Measurements from ENCODE around the gene USO1.
"Not testable (repeated sequence)": the region's sequence is repeated elsewhere in the genome, so short reads cannot be mapped to it uniquely, and the experiment has no call there.

The USO1 gene

GRCh38 chr4:75724066-75724866 lies at the start of gene USO1:
Gene USO1, plus strand, starts transcription at chr4:75724577. Its CDS starts 243 bp downstream, at chr4:75724820.
- DNase-seq, result peak; percentile 99

DNA sequence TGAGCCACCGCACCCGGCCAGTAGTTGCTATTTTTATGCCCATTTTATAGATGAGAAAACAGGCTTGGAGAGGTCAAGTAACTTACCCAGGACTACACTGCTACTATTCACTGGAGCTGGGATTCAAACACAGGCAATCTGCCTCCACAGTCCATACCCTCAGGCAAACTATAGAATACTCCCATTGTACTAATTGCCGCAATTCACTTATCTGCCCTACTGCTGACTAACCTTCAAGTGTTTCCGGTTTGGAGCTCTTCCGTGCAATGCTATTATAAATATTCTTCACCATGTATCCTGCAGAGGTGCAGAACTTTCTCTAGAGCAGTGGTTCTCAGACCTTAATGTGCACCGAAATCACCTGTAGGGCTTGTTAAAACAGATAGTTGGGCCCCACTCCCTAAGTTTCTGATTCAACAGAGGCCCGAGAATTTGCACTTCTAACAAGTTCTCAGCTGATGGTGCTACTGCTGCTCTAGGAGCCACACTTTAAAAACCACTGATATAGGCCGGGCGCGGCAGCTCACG lies 49.3 kb upstream of the USO1 start:
- DNase-seq, result no peak

DNA sequence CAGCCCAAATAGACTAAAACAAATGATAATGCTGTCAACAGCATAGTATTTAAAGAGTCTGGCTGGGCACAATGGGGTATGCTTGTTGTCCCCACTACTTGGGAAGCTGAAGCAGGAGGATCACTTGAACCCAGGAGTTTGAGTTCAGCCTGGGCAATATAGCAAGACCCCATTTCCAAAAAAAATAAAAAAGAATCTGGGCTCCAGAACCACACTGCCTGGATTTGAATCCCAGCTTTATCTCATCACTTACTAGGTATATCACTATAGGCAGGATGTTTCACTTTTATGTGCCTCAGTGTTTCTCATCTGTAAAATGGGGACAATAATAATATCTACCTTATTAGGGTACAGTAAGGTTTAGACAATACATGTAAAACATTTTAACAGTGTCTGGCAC lies 45.9 kb upstream of the USO1 start:
- no peak for DNase-seq

DNA sequence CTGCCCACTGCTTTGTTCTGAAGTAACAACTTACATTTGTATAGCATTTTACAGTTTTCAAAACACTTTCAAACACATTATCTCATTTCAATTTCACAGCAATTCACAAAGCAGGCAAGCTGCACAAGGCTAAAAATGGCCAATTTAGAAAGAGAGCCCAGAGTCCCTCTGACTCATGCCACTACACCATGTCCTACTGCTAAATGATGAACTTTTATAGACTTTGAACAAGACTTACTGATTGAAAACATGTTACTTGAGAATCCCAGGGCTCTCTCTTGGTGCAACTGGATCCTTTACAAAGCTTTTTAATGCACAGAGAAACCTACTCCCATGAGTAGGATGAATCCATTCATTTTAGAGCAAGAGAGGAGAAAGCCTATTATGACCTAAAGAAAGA lies 45.4 kb upstream of the USO1 start:
- no peak for DNase-seq

DNA sequence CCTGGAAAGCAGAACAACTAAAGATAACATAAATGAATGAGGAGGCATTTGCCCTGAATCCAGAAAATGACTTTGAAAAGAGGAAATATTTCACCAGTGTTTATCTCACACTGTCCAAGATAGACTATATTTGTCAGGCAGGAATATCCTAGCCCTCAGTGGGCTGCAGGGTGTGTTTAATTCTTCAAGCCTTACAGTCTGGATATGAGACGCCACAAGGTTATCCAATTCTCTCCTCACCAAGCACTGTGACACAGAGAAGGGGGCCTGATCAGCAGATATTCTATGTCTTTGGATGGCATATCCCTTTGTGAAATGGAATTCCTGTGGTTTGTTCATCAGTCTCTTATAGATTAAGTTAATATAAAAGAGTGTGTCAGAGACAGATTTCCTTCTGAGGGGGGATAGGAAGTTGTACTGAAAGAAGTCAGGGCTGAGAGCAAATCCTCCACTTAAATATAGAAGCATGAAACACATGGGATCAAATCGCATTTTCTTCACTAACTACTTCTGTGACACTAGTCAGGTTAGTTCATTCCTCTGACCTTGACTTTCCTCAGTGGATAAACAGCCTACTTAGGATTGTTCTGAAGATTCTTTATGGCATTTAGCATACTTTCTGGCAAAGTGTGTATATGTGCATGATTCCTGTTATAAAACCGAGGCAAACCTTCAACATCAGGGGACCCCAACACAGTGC lies 44.4 kb upstream of the USO1 start:
- no peak for DNase-seq

DNA sequence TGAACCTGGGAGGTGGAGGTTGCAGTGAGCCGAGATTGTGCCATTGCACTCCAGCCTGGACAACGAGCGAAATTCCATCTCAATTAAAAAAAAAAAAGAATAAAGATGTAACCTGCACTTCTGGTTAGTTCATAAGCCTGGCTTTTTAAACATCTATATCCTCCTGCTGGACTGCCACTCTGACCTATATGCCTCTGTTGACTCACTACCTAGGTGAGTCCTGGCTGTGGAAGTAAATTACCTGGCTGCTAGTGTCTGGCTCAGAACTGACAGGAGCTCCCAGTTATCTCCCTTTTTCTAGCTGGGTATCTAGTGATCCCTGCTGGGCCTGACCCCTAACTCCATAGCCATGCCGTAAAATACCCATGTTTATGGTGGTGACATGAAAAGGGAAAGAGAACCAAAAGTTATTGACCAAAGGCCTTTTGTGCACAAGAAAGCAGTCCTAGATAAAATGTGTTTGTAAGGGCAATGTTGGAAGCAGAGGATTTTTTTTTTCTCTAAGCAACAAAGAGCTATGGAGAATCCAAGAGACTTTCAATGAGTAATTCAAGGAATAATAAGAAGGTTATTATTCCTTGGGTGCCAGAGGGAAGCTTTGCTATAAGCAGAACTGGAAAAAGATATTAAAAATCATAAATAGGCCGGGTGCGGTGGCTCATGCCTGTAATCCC lies 40.8 kb upstream of the USO1 start:
- no peak for DNase-seq

DNA sequence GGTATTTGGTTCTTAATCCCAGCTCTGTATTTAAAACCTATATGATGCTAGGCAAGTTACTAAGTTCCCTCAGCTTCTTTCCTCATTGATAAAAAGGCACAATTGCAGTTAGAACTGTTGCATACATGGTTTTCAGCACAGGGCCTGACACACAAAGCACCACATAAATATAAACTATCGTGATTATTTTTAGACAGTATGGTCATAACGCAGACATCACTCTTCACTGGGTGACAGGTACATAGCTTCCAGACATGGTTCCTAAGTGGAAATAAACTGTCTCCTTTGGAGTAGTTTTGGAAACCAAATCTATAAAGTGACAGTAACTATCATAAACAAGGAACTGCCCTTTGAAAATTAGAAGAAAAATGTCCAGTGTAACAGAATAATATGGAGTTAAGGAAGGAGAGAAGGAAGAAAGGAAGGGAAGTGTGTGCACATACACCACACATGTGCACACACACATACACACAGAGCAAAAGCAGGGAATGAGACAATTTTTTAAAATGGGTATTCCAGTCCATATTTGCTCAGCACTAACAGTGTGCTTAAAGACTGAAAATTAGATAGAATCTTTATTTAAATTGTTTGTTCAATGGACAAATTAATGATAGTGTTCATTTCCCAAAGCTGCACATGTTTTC lies 38.7 kb upstream of the USO1 start:
- no peak for DNase-seq

- DNase-seq, result no peak
Observed at GRCh38 chr4:75686346-75686745, 38.0 kb upstream of the USO1 start.

GRCh38 chr4:75687125-75687524 lies 37.3 kb upstream of the USO1 start:
- DNase-seq, result not testable (repeated sequence)

GRCh38 chr4:75692066-75692465 lies 32.3 kb upstream of the USO1 start:
- DNase-seq, result not testable (repeated sequence)

DNA sequence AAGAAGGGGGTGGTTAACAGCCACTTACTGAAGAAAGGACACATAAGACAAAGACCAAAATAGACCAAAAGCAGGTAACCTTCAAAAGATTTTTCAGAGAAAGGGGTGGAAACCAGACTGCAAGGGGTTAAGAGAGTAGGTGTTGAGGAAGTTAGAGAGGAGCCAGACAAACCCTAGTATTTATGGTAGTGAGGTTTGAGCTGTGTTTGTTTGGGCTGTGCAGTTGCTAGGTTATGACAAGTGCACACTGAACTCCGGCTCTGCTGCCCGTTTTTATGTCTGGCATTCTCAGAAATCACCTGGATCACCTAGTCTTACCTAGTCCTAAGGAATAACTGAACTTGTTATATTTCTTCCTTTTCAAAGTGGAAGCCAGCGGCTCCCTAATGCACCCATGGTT lies 28.3 kb upstream of the USO1 start:
- peak; percentile 34 for DNase-seq

DNA sequence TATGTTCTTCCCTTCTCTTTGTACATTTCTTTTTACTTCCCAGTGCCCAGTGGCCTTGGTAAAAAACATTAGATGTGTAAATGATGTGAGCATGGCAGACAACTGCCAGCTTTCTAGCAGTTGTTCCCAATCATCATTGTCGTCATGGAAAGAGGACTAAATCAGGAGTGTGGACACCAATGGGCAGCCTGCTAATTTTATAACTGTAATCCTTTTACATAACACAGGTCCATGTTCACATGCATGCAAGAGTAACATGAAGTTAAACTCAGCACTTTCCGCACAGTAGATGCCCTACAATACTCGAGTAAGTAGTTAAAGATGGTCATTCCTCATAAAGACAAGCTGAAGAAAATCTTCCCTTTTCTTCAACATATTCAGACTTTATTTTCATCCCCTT lies 27.8 kb upstream of the USO1 start:
- DNase-seq, result no peak

GRCh38 chr4:75698162-75698962 lies 26.0 kb upstream of the USO1 start:
- no peak for DNase-seq

GRCh38 chr4:75698963-75699228 lies 25.5 kb upstream of the USO1 start:
- DNase-seq, result no peak

DNA sequence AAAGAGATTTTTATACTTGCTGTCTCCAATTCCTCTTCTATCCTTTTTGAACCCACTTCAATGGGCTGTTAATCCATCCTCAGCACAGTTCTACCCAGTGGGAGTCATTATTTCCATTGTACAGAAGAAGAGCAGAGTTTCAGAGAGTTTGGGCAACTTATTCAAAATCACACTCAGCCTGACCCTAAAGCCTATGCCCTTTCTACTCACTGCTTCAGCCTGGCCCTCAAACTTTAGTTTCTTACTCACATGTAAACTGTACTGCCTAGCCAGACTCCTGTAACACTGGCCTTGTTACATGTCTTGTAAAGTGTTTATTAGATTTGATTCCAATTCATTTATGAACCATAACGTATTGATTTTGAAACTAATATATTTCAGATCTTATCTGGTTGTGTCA lies 25.1 kb upstream of the USO1 start:
- no peak for DNase-seq

DNA sequence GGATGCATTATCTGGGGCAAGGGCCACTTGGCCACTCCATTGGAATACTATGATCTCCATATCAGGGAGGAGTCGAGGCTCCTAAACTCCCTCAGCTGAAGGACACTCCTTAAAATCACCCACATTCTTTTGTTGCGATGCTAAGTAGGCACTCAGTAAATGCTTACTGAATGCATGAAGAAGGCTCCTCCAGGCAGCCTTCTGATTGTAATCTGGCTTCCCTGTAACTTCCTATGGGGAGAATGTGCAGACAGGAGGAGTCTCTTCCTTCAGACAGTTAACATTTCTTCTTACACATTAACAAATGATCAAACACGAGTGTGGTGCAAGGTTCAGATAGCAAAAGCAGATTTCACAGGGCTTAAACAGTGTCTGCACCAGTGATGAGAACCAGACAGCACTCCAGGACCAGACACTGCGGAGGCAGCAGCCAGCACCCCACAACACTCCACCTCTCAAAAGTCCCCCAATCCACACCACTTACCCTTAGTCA lies 21.4 kb upstream of the USO1 start:
- no peak for DNase-seq

- DNase-seq, result no peak
Observed at GRCh38 chr4:75705198-75705977, 19.0 kb upstream of the USO1 start.

- peak; percentile 35 for DNase-seq
Observed at GRCh38 chr4:75708218-75708691, 16.1 kb upstream of the USO1 start.

- DNase-seq, result no peak
Observed at GRCh38 chr4:75710246-75710645, 14.1 kb upstream of the USO1 start.

DNA sequence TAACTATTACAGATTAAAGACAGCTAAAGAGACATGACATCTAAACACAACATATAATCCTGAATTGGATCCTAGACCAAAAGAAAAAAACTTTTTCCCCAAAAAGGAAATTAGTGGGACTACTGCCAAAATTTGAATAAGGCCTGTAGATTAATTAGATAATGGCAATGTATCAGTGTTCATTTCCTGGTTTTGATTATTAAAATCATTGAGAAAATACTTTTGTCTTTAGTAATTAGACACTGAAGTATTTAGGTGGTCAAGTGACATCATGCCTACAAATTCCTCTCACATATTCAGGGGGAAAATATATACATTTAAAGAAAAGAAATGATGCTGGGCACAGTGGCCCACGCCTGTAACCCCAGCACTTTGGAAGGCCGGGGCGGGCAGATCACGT lies 10.4 kb upstream of the USO1 start:
- DNase-seq, result no peak

GRCh38 chr4:75714704-75715103 lies 9.7 kb upstream of the USO1 start:
- no peak for DNase-seq
